T-helper 1 cell treated with Interleukin-12 subunit alpha and Interleukin-12 subunit beta and Interleukin-4 antibody, amounts not matched to agents 30 μg/mL and 1 μg/mL, for 36 hours (primary cell): Measurements from ENCODE around the gene MAFF.
"Not testable (repeated sequence)": the region's sequence is repeated elsewhere in the genome, so short reads cannot be mapped to it uniquely, and the experiment has no call there.

Experiments
- H3K27ac Mint-ChIP-seq: one replicate; pipeline ENCODE4 v1.8.0; 2021; ENCODE audit warnings: mild to moderate bottlenecking, mixed read lengths
- H3K27me3 Mint-ChIP-seq: one replicate; pipeline ENCODE4 v1.8.0; 2021; ENCODE audit warnings: low read depth, mixed read lengths
- H3K36me3 Mint-ChIP-seq: one replicate; pipeline ENCODE4 v1.8.0; 2021; ENCODE audit warnings: low read depth, mixed read lengths
- H3K4me1 Mint-ChIP-seq: one replicate; pipeline ENCODE4 v1.8.0; 2021; ENCODE audit warnings: low read depth, mixed read lengths
- H3K4me3 Mint-ChIP-seq: one replicate; pipeline ENCODE4 v1.8.0; 2021; ENCODE audit warnings: mild to moderate bottlenecking, moderate library complexity, mixed read lengths
- H3K9me3 Mint-ChIP-seq: one replicate; pipeline ENCODE4 v1.8.0; 2021; ENCODE audit warnings: mixed read lengths

The MAFF gene

DNA sequence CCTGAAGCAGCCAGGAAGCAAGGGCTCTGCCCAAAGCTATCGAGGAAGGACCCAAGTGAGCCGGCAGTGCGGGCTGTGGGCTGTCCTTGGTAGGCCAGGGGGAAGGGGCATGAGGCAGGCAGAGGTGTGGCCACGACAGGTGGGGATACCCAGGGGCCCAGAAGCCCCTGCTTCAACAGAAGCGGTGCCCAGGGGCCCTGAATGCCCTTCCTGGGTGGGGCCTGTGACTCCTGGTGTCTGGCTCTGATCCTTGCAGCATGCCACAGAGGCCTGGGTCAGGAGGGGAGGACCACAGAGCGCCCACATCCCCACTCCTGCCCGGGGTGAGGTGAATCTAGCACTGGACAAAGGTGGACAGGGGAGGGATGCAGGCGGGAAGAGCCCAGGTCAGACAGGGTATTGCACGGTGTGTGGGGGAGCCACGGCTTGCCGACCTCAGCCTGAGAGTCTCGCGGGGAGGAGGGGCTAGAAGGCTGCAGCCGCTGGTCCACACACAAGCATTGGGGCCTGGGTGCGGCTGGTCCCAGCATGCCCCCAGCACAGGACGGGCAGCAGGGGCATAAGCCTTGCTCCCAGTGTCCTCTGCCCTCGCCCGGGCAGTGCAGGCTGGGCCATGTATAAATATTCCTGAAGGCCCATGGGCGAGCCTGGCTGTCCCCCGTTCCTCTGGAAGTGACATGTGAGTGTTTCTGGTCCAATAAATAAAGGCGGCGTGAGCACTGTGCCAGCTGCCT is 19.0 kb downstream of the MAFF start:
- Mint-ChIP-seq H3K27me3 (no peaks in the 10 kb centered on the region), H3K36me3 (peaks cover 9% of the 10 kb centered on the region), H3K27ac (no peak overlapping the region), H3K9me3 (no peaks in the 10 kb centered on the region), H3K4me1 (peaks cover 10% of the 10 kb centered on the region), H3K4me3 (no peak overlapping the region)

DNA sequence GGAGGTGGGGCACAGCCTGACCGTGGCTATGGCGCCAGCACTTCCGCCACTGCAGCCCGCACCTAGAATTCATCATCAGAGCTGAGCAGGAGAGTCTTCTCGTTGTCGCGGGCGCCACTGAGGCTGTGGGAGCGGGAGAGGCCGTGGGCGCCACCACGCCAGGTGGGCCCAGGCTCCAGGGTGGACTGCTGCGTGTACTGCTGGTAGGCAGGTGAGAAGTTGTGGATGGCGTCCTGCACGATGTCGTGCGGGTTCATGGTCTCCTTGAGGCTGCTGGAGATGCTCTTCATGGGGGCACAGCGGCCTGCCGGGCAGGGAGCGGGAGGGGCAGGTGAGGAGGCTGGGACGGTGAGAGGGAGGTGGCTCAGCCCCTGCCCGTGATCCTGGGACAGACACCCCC is 19.6 kb downstream of the MAFF start:
- Mint-ChIP-seq H3K4me3 (no peak overlapping the region), H3K36me3 (peaks cover 7% of the 10 kb centered on the region), H3K4me1 (peaks cover 10% of the 10 kb centered on the region), H3K27ac (no peak overlapping the region), H3K9me3 (no peaks in the 10 kb centered on the region), H3K27me3 (no peaks in the 10 kb centered on the region)

DNA sequence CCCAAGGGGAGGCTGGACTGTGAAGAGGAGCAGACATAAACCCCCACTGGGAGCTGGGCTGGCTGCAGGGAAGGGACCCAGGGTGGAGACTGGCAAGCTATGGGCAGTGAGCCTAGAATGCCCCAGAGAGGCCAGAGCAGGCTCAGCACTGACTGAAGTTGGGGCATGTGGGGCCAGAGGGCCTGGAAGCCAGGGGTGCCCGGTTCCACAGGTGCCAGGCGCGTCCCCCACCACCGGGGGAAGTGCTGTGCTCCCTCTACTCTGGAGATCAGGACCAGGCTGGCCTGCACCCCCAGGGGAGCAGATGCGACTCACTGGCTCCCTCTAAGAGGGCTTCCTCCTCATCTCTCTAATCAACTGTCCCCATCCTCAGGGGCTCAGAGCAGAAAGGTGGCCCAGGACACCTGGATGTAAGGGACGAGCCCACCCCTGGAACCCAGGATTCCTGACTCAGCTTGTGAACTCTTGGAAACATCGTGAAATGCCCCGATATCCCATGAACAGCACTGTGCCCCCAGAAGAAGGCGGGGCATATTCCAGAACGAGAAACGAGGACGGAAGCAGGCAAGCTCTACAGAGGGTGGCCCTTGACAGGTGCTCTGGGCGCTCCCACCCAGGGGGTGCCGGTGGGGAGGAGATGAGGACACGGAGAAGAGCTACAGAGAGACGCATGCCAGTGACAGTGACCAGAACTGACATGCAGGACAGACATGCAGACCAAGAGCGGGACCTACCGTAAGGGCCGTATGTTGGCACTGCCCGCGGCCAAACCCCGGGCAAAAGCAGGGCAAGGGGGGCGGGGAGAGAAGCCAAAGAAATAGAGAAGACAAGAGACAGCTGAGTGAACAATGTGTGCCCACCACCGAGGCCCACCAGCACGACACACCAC is 20.4 kb downstream of the MAFF start:
- peaks cover 10% of the 10 kb centered on the region for H3K4me1 Mint-ChIP-seq
- no peak overlapping the region for H3K4me3 Mint-ChIP-seq
- H3K36me3 Mint-ChIP-seq, result peaks cover 4% of the 10 kb centered on the region
- no peaks in the 10 kb centered on the region for H3K27me3 Mint-ChIP-seq
- H3K27ac Mint-ChIP-seq, result no peak overlapping the region
- no peaks in the 10 kb centered on the region for H3K9me3 Mint-ChIP-seq

DNA sequence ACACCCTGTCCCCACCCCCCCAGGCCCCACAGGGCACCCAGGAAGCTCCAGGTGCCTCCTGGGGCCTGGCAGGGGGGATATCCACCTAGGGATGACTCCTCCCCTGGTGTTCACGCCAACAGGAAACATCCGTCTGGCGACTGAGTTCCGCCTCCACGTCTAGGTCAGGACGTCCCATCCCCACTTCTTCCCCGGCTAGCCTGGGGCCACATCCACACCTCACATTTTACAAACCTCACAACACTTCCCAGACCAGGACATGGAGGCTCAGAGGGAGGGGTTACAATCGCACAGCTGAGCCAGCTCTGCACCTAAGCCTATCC is 21.0 kb downstream of the MAFF start:
- Mint-ChIP-seq H3K36me3 (peaks cover 4% of the 10 kb centered on the region), H3K9me3 (no peaks in the 10 kb centered on the region), H3K4me1 (peaks cover 10% of the 10 kb centered on the region), H3K27me3 (no peaks in the 10 kb centered on the region), H3K4me3 (no peak overlapping the region), H3K27ac (no peak overlapping the region)

DNA sequence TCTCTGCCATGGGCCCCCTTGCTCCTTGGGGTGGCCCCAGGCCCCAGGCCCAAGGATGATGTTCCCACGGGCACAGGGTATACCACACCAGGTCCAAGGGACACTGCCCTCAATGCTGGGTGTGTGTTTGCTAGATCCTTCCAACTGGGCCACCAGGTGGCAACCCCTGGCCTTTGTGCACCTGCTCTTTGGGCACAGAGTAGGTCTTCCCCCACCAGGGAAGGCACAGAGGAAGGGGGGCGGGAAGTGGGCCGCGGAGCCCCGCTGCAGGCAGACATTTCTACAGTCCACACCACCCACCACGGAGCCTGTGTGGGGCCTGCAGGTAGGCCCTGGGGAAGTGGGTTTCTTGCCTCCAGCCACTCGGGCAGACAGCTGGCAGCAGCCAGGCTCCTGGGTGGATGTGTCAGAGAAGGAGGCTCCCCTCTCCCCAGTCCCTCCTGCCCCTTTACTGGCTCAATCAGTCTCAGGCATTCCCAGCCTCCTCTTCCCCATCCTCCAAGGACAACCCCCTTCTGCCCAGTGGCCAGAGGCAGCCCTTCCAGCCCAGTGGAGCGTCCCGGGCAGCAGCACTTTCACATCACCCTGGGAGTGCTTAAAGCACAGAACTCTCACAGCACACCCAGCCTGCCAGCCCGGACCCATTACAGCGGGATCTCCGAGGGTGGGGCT is 21.6 kb downstream of the MAFF start:
- Mint-ChIP-seq H3K4me3 (no peak overlapping the region), H3K36me3 (peaks cover 4% of the 10 kb centered on the region), H3K27ac (no peak overlapping the region), H3K27me3 (no peaks in the 10 kb centered on the region), H3K4me1 (peaks cover 5% of the 10 kb centered on the region), H3K9me3 (no peaks in the 10 kb centered on the region)

DNA sequence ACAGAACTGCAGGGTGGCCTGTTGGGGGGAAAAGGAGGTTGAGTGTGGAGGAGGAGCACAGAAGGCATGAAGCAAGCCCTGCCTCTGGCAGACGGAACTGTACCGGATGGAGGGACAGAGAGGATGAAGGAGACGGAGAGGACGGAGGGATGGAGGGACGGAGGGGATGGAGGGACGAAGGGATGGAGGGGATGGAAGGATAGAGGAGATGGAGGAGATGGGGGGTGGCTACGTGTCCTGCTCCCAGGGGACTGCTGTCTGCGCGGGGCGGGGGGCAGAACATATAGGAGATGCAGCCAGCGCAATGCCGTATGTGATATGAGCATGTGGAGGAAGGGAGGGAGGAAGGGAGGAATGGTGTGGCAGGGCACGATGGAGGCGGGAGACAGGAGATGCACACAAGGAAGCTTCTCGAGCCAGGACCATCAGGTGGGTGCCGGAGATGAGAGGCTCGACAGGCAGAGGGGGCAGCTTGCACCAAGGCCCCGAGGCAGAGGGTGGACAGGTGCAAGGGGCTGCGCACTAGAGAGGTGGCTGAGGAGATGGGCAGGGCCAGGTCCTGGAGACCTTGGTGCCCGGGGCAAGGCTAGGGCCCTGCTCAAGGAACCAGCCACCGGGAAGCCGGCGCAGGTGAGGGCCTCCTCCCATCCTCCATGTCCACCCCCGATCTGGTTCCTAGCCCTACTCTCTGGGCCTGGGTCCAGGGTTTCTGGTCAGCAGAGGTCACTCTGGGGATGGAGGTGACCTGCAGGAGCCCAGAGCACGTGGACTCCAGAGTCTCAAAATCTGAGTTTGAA is 25.3 kb downstream of the MAFF start:
- H3K4me3 Mint-ChIP-seq, result no peak overlapping the region
- no peaks in the 10 kb centered on the region for H3K27me3 Mint-ChIP-seq
- peak overlapping the region; percentile 31 for H3K27ac Mint-ChIP-seq

DNA sequence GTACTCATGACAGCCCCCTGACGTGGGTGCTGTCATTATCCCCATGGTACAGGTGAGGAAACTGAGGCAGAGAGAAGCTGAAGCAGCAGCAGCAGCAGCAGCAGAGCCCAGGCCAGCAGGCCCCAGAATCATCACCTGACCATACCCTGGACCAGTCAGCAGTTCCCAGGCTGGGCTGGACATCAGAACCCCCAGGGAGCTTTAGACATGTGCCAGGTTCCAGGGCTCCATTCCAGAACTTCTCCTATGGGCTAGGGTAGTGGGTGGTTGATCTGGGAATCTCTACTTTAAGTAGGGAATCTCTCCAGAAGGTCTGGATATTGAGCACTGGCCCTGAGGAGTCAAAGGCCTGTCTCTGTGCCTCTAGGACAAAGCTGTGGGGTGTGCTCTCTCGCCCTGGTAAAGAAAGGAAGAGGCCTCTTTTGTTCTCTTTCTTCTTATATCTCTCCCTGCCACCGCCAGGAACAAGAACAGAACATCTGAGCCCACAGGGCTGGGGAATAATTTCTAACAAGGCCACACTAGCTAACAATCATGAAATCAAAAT is 26.6 kb downstream of the MAFF start:
- Mint-ChIP-seq H3K4me1 (no peaks in the 10 kb centered on the region), H3K27ac (peak overlapping the region; percentile 5), H3K4me3 (no peak overlapping the region), H3K36me3 (peaks cover 17% of the 10 kb centered on the region), H3K9me3 (no peaks in the 10 kb centered on the region), H3K27me3 (no peaks in the 10 kb centered on the region)

More for the DNA sequence above, 25.3 kb downstream of the MAFF start:
- H3K4me1 Mint-ChIP-seq, result peaks cover 2% of the 10 kb centered on the region
- no peaks in the 10 kb centered on the region for H3K9me3 Mint-ChIP-seq
- H3K36me3 Mint-ChIP-seq, result peaks cover 16% of the 10 kb centered on the region

DNA sequence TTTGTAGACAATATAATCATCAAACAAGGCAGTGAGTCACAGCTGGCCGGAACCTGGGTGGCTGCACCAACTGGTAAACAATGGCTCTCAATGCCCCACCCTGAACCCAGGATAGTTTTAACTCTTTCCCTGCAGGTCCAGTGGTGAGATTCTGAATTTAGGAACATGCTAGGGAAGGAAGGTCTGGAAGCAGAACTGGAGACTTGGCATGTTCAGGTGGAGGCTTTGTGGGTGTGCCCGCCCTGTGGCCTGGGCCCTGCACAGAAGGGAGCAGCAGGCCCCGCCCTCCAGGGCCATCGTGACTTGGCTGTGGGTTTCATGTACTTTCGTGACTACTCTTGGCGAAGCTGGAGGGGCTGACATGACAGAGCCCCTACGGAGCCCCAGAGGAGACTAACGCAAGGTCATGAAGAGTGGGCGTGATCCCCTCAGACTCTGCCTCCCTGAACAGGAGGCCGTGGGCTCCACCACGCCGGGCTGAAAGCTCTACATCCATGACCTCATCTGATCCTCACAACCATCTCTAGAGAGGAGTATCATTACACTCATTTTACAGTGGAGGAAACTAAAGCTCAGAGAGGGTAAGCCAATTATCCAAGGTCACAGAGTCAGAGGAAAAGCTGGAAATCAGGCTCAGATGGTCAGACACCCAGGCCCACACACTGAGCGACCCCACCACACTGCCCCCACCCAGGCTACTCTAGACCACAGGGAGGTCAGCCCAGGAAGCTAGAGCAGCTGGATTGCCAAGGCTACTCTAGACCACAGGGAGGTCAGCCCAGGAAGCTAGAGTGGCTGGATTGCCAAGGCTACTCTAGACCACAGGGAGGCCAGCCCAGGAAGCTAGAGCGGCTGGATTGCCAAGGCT is 27.3 kb downstream of the MAFF start:
- Mint-ChIP-seq H3K36me3 (peaks cover 17% of the 10 kb centered on the region), H3K27me3 (no peaks in the 10 kb centered on the region), H3K27ac (peak overlapping the region; percentile 5), H3K9me3 (no peaks in the 10 kb centered on the region), H3K4me3 (no peak overlapping the region), H3K4me1 (no peaks in the 10 kb centered on the region)

DNA sequence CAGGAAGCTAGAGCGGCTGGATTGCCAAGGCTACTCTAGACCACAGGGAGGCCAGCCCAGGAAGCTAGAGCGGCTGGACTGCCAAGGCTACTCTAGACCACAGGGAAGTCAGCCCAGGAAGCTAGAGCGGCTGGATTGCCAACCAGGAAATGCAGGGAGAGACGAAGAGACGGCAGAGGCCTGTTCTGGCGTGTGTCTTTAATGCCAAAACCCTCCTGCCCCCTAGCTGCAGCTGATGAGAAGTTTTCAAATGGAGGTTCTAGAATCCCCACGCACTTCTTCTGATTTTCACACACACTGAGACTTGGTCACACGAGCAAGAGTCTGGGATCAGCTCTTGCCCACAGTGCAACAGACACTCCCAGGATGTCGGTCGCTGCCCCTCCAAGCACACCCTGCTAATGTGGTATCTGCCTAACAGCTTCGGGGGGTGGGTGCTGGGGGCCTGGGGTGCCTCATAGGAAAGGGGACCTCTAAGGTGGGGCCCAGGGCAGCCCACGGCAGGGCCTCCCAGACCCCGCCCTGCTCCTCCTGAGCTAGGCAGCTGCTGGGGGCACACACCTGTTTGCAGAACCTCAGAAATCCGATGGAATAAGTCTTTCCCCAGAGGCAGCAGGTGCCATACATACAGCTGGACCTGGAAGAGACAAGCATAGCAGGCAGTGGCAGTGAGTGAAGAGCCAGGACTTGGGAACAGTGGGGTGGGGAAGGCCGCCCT is 28.5 kb downstream of the MAFF start:
- no peaks in the 10 kb centered on the region for H3K4me1 Mint-ChIP-seq
- H3K27me3 Mint-ChIP-seq, result no peaks in the 10 kb centered on the region
- no peak overlapping the region for H3K4me3 Mint-ChIP-seq
- H3K9me3 Mint-ChIP-seq, result no peaks in the 10 kb centered on the region
- peaks cover 18% of the 10 kb centered on the region for H3K36me3 Mint-ChIP-seq
- no peak overlapping the region for H3K27ac Mint-ChIP-seq

DNA sequence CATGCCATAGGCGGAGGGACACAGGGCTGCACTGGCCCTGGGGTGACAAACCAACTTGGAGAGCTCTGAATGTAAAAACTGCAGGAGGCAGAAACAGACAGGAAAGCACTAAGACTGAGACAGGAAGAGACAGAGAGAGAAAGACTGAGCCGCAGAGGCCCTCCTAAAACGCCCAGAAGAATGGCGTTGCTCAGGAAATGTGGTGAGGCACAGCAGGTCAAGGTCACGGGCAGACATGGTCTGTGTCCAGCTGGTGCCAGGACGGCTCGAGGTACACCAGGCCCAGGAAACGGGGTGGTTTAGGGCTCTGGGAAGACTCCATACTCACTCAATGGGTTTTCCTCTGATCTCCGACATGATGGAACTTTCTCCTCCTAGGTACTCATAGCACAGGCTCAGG is 29.1 kb downstream of the MAFF start:
- no peaks in the 10 kb centered on the region for H3K4me1 Mint-ChIP-seq
- peaks cover 15% of the 10 kb centered on the region for H3K36me3 Mint-ChIP-seq
- no peak overlapping the region for H3K27ac Mint-ChIP-seq
- H3K9me3 Mint-ChIP-seq, result no peaks in the 10 kb centered on the region
- H3K27me3 Mint-ChIP-seq, result no peaks in the 10 kb centered on the region
- no peak overlapping the region for H3K4me3 Mint-ChIP-seq

DNA sequence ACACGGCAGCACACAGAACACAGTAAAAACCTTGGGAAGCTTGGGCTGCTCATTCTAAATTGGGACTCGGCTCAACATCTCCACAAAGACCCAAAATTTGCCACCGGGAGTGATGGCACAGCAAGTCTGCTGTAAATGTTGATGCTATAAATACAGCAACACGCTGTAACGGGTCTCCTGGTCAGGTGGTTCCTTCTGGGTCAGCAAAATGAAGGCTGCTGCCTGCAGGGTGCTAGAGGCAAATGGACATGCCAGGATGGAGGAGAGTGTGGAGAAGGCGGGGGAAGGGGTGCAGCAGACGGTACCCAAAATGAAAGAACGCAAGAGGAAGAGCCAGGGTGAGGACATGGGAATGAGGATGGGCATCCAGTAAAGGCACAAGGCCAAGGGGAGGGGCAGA is 30.4 kb downstream of the MAFF start:
- Mint-ChIP-seq H3K27me3 (no peaks in the 10 kb centered on the region), H3K4me3 (no peak overlapping the region), H3K4me1 (no peaks in the 10 kb centered on the region), H3K27ac (no peak overlapping the region), H3K9me3 (no peaks in the 10 kb centered on the region), H3K36me3 (peaks cover 15% of the 10 kb centered on the region)

DNA sequence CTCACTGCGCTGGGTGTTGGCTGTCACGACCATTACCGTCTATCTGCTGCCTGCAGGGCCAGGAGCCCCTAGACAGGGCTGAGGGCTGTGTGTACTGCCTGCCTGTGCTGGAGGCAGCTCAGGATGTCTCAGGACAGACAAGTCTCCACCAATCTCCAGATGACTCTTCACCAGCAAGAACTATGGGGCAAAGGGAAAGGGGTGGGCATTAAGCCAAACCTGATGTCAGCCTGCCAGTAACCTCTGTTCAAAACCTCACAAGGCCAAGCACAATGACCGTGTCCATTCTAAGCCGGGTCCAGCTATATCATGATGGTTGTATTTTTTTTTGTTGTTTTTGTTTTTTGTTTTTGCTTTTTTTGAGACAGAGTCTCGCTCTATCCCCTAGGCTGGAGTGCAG is 31.6 kb downstream of the MAFF start:
- H3K4me3 Mint-ChIP-seq, result no peak overlapping the region
- H3K36me3 Mint-ChIP-seq, result peaks cover 15% of the 10 kb centered on the region
- no peaks in the 10 kb centered on the region for H3K27me3 Mint-ChIP-seq
- no peaks in the 10 kb centered on the region for H3K4me1 Mint-ChIP-seq
- H3K9me3 Mint-ChIP-seq, result no peaks in the 10 kb centered on the region
- H3K27ac Mint-ChIP-seq, result no peak overlapping the region

DNA sequence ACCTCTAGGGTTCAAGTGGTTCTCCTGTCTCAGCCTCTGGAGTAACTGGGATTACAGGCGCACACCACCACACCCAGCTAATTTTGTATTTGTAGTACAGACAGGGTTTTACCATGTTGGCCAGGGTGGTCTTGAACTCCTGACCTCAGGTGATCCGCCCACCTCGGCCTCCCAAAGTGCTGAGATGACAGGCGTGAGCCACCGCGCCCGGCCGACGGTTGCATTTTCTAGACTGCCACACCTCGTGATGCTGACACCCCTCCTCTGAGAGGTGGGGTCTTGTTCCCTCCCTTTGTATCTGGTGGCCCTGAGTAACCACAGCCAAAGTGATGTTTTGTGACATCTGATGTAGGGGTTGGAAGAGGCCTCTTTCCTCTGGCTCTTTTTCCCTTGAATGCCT is 32.1 kb downstream of the MAFF start:
- not testable (repeated sequence) for H3K4me1 Mint-ChIP-seq, H3K4me3 Mint-ChIP-seq, H3K27me3 Mint-ChIP-seq, H3K27ac Mint-ChIP-seq, H3K9me3 Mint-ChIP-seq
- peaks cover 13% of the 10 kb centered on the region for H3K36me3 Mint-ChIP-seq
